Effector memory CD4-positive, alpha-beta T cell (primary cell): ENCODE results near the gene MAPKAP1.

Source experiments
- DNase-seq, 3 donors: peaks; one replicate each; pipeline ENCODE4 v3.0.0-alpha.2; 2020
- H3K27ac ChIP-seq: 2 replicates; pipeline ENCODE4 v1.7.0; 2013; ENCODE audit warnings: mild to moderate bottlenecking, low read length, moderate library complexity; ENCODE audit not compliant: insufficient read depth, poor library complexity, severe bottlenecking
- H3K27me3 ChIP-seq: replicated peaks from 2 replicates; pipeline ENCODE4 v1.7.0; 2013; ENCODE audit warnings: mild to moderate bottlenecking, low read length; ENCODE audit not compliant: insufficient read depth, control insufficient read depth, poor library complexity, severe bottlenecking
- H3K36me3 ChIP-seq: 2 replicates; pipeline ENCODE4 v1.7.0; 2013; ENCODE audit warnings: mild to moderate bottlenecking, low read length, moderate library complexity; ENCODE audit not compliant: control insufficient read depth, insufficient read depth
- H3K4me1 ChIP-seq: 2 replicates; pipeline ENCODE4 v1.7.0; 2013; ENCODE audit warnings: low read length, mild to moderate bottlenecking; ENCODE audit not compliant: control insufficient read depth, insufficient read depth, poor library complexity, severe bottlenecking
- H3K4me3 ChIP-seq: 2 replicates; pipeline ENCODE4 v1.7.0; 2013; ENCODE audit warnings: low read length, low read depth, mild to moderate bottlenecking; ENCODE audit not compliant: insufficient read depth, poor library complexity, severe bottlenecking
- H3K9me3 ChIP-seq: 2 replicates; pipeline ENCODE4 v1.7.0; 2013; ENCODE audit warnings: mild to moderate bottlenecking, low read length, moderate library complexity; ENCODE audit not compliant: control insufficient read depth

MAPKAP1 gene

GRCh38 chr9:125522328-125522725 is 184.7 kb downstream of the MAPKAP1 start:
- Histone ChIP-seq H3K27ac (peak overlapping the region; percentile 41), H3K4me1 (peaks cover 16% of the 10 kb centered on the region), H3K36me3 (no peaks in the 10 kb centered on the region), H3K9me3 (no peaks in the 10 kb centered on the region), H3K27me3 (no peaks in the 10 kb centered on the region), H3K4me3 (no peak overlapping the region)
- no peak for DNase-seq

GRCh38 chr9:125521462-125522327 is 185.3 kb downstream of the MAPKAP1 start:
- Histone ChIP-seq H3K9me3 (no peaks in the 10 kb centered on the region), H3K4me1 (peaks cover 16% of the 10 kb centered on the region), H3K27me3 (no peaks in the 10 kb centered on the region), H3K4me3 (no peak overlapping the region), H3K36me3 (no peaks in the 10 kb centered on the region), H3K27ac (peak overlapping the region; percentile 41)
- peak in 1 of 3 donors; percentile 4 for DNase-seq

- H3K9me3 ChIP-seq, result no peaks in the 10 kb centered on the region
These were observed 187.3 kb downstream of the MAPKAP1 start for GRCh38 chr9:125519734-125520133.

GRCh38 chr9:125517577-125517976 is 189.4 kb downstream of the MAPKAP1 start:
- Histone ChIP-seq H3K27ac (no peak overlapping the region), H3K36me3 (no peaks in the 10 kb centered on the region), H3K27me3 (no peaks in the 10 kb centered on the region), H3K4me3 (no peak overlapping the region), H3K4me1 (peaks cover 13% of the 10 kb centered on the region), H3K9me3 (no peaks in the 10 kb centered on the region)
- no peak for DNase-seq

More at GRCh38 chr9:125519734-125520133, 187.3 kb downstream of the MAPKAP1 start:
- H3K4me1 ChIP-seq, result peaks cover 16% of the 10 kb centered on the region
- no peaks in the 10 kb centered on the region for H3K36me3 ChIP-seq
- H3K4me3 ChIP-seq, result no peak overlapping the region
- DNase-seq, result no peak
- no peak overlapping the region for H3K27ac ChIP-seq
- H3K27me3 ChIP-seq, result no peaks in the 10 kb centered on the region

GRCh38 chr9:125515983-125516940 is 190.7 kb downstream of the MAPKAP1 start:
- Histone ChIP-seq H3K9me3 (no peaks in the 10 kb centered on the region), H3K27ac (no peak overlapping the region)
- DNase-seq, result no peak

GRCh38 chr9:125515281-125515680 is 191.7 kb downstream of the MAPKAP1 start:
- Histone ChIP-seq H3K27me3 (no peaks in the 10 kb centered on the region), H3K4me1 (no peaks in the 10 kb centered on the region), H3K36me3 (no peaks in the 10 kb centered on the region), H3K27ac (no peak overlapping the region), H3K4me3 (no peak overlapping the region), H3K9me3 (no peaks in the 10 kb centered on the region)
- DNase-seq, result no peak

More at GRCh38 chr9:125515983-125516940, 190.7 kb downstream of the MAPKAP1 start:
- H3K4me1 ChIP-seq, result no peaks in the 10 kb centered on the region
- H3K27me3 ChIP-seq, result no peaks in the 10 kb centered on the region
- no peaks in the 10 kb centered on the region for H3K36me3 ChIP-seq
- H3K4me3 ChIP-seq, result no peak overlapping the region

- no peak overlapping the region for H3K27ac ChIP-seq
- H3K36me3 ChIP-seq, result no peaks in the 10 kb centered on the region
- no peaks in the 10 kb centered on the region for H3K27me3 ChIP-seq
- no peak for DNase-seq
- H3K4me1 ChIP-seq, result no peaks in the 10 kb centered on the region
- H3K4me3 ChIP-seq, result no peak overlapping the region
- H3K9me3 ChIP-seq, result no peaks in the 10 kb centered on the region
These were observed 192.5 kb downstream of the MAPKAP1 start for GRCh38 chr9:125514468-125514867.

- no peaks in the 10 kb centered on the region for H3K9me3 ChIP-seq
- H3K27me3 ChIP-seq, result no peaks in the 10 kb centered on the region
- no peak overlapping the region for H3K27ac ChIP-seq
- H3K4me1 ChIP-seq, result no peaks in the 10 kb centered on the region
- H3K36me3 ChIP-seq, result no peaks in the 10 kb centered on the region
- H3K4me3 ChIP-seq, result no peak overlapping the region
- no peak for DNase-seq
These were observed 193.2 kb downstream of the MAPKAP1 start for GRCh38 chr9:125513668-125514413.

- Histone ChIP-seq H3K36me3 (no peaks in the 10 kb centered on the region), H3K27me3 (no peaks in the 10 kb centered on the region), H3K9me3 (no peaks in the 10 kb centered on the region), H3K4me1 (no peaks in the 10 kb centered on the region), H3K4me3 (no peak overlapping the region), H3K27ac (no peak overlapping the region)
- no peak for DNase-seq
These were observed 193.7 kb downstream of the MAPKAP1 start for GRCh38 chr9:125513303-125513667.
